ENCODE data around the gene SCN4A. TPM values are rescaled to one million over a fixed set of nuclear protein-coding genes. Genes with fewer than 3 reads are reported as not detected.
"Not testable (repeated sequence)": the region's sequence is repeated elsewhere in the genome, so short reads cannot be mapped to it uniquely, and the experiment has no call there.

SCN4A gene
- total RNA-seq, 1 donor from 2014 or later = 0.43 TPM

GRCh38 chr17:64008346-64008745 is 35.6 kb upstream of the SCN4A start:
- Histone ChIP-seq H3K9ac (ENCODE audit: low read length) (no peak overlapping the region), H3K4me3 (ENCODE audit: insufficient read depth, low read depth, low read length) (no peak overlapping the region), H3K4me2 (ENCODE audit: low read length) (no peak overlapping the region), H3K79me2 (ENCODE audit: insufficient read depth, low read length) (no peaks in the 10 kb centered on the region), H3K4me1 (ENCODE audit: insufficient read depth, low read length) (peaks cover 6% of the 10 kb centered on the region), H2AFZ (ENCODE audit: low read depth, low read length) (no peak overlapping the region), H3K9me3 (ENCODE audit: insufficient read depth, low read depth, low read length) (no peaks in the 10 kb centered on the region), H3K36me3 (ENCODE audit: insufficient read depth, low read length) (no peaks in the 10 kb centered on the region), H3K27ac (ENCODE audit: low read depth, low read length) (no peak overlapping the region), H4K20me1 (ENCODE audit: insufficient read depth, low read length) (no peaks in the 10 kb centered on the region), H3K27me3 (ENCODE audit: insufficient read depth, low read length) (no peaks in the 10 kb centered on the region)
- Mint-ChIP-seq H3K4me1 (ENCODE audit: low read depth, unreplicated experiment) (peaks cover 9% of the 10 kb centered on the region), H3K36me3 (ENCODE audit: low read depth, unreplicated experiment) (no peaks in the 10 kb centered on the region), H3K9me3 (ENCODE audit: unreplicated experiment) (no peaks in the 10 kb centered on the region), H3K27me3 (ENCODE audit: low read depth, unreplicated experiment) (peaks cover 17% of the 10 kb centered on the region), H3K27ac (ENCODE audit: unreplicated experiment) (no peak overlapping the region), H3K4me3 (ENCODE audit: unreplicated experiment) (no peak overlapping the region)
- TF ChIP-seq CTCF (IDR thresholded peaks at IDR 0.05; ENCODE audit: insufficient read depth, low read depth, low read length) = no peak
- DNase-seq (ENCODE audit: low read depth) (no peak), FAIRE-seq (no peak)

DNA sequence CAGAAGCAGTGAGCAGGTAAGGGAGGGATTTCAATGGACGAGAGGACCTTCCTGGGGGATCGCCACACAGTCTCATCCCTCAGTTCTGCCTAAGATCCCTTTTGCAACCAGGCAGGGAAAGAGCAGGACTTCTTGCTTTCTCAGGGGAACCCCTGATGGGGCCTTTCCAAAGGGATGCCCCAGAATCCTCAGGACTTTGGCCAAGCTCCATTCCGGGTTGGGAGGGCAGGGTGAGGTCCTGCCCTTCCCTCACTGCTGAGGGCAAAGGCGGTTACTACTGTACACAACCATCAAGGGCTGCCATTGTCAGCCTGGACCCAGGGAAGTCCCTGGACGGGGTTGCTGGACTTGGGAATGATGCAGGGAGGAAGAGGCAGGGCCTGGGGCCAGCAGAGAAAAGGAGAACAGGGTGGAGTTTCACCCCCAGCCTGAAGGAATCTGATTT is 35.1 kb upstream of the SCN4A start:
- peaks cover 20% of the 10 kb centered on the region for H3K27me3 Mint-ChIP-seq (ENCODE audit: low read depth, unreplicated experiment)
- H3K36me3 Mint-ChIP-seq (ENCODE audit: low read depth, unreplicated experiment) = no peaks in the 10 kb centered on the region
- DNase-seq (ENCODE audit: low read depth) = no peak
- no peaks in the 10 kb centered on the region for H3K9me3 Mint-ChIP-seq (ENCODE audit: unreplicated experiment)
- H3K27ac ChIP-seq (ENCODE audit: low read depth, low read length) = no peak overlapping the region
- no peak overlapping the region for H2AFZ ChIP-seq (ENCODE audit: low read depth, low read length)
- H3K4me3 ChIP-seq (ENCODE audit: insufficient read depth, low read depth, low read length) = no peak overlapping the region
- H3K27me3 ChIP-seq (ENCODE audit: insufficient read depth, low read length) = no peaks in the 10 kb centered on the region
- H3K9me3 ChIP-seq (ENCODE audit: insufficient read depth, low read depth, low read length) = no peaks in the 10 kb centered on the region
- no peak for FAIRE-seq
- peaks cover 9% of the 10 kb centered on the region for H3K4me1 Mint-ChIP-seq (ENCODE audit: low read depth, unreplicated experiment)
- no peak overlapping the region for H3K27ac Mint-ChIP-seq (ENCODE audit: unreplicated experiment)
- H3K36me3 ChIP-seq (ENCODE audit: insufficient read depth, low read length) = no peaks in the 10 kb centered on the region
- H3K9ac ChIP-seq (ENCODE audit: low read length) = no peak overlapping the region
- H4K20me1 ChIP-seq (ENCODE audit: insufficient read depth, low read length) = no peaks in the 10 kb centered on the region
- no peak overlapping the region for H3K4me2 ChIP-seq (ENCODE audit: low read length)
- H3K4me3 Mint-ChIP-seq (ENCODE audit: unreplicated experiment) = no peak overlapping the region
- H3K79me2 ChIP-seq (ENCODE audit: insufficient read depth, low read length) = no peaks in the 10 kb centered on the region
- TF ChIP-seq EZH2 (IDR thresholded peaks at IDR 0.05; ENCODE audit: insufficient read depth, low read length) (no peak), CTCF (IDR thresholded peaks at IDR 0.05; ENCODE audit: insufficient read depth, low read depth, low read length) (no peak)
- H3K4me1 ChIP-seq (ENCODE audit: insufficient read depth, low read length) = peaks cover 6% of the 10 kb centered on the region

DNA sequence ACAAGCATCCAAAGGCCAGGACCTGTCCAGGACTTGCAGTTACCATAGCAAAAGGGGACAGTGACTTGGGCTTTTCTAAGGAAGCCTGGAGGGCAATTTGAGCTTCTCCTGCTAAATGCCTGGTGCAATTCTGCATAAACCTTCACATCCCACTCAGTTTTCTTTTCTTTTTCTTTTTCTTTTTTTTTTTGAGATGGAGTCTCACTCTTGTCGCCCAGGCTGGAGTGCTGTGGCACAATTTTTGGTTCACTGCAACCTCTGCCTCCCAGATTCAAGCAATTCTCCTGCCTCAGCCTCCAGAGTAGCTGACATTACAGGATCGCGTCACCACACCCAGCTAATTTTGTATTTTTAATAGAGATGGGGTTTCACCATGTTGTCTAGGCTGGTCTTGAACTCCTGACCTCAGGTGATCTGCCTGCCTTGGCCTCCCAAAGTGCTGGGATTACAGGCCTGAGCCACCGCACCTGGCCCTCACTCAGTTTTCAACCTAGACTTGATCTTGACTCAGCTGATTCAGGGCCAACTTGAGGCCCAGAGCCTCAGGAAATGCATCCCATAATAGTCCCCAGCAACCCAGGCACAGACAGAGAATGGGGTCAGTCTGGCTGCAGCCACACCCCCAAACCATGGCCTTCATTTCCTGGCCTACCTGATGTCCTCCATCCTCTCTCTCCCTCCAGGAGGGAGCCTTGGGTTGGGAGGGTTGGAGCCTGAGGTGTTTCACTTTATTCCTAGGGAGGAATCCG is 34.5 kb upstream of the SCN4A start:
- not testable (repeated sequence) for H3K9ac ChIP-seq (ENCODE audit: low read length); H3K27ac Mint-ChIP-seq (ENCODE audit: unreplicated experiment); DNase-seq (ENCODE audit: low read depth); H4K20me1 ChIP-seq (ENCODE audit: insufficient read depth, low read length); H3K36me3 ChIP-seq (ENCODE audit: insufficient read depth, low read length); FAIRE-seq; H2AFZ ChIP-seq (ENCODE audit: low read depth, low read length); H3K9me3 Mint-ChIP-seq (ENCODE audit: unreplicated experiment); H3K9me3 ChIP-seq (ENCODE audit: insufficient read depth, low read depth, low read length); H3K4me1 ChIP-seq (ENCODE audit: insufficient read depth, low read length); H3K4me1 Mint-ChIP-seq (ENCODE audit: low read depth, unreplicated experiment); H3K4me2 ChIP-seq (ENCODE audit: low read length); H3K4me3 ChIP-seq (ENCODE audit: insufficient read depth, low read depth, low read length); H3K36me3 Mint-ChIP-seq (ENCODE audit: low read depth, unreplicated experiment); H3K79me2 ChIP-seq (ENCODE audit: insufficient read depth, low read length); H3K27ac ChIP-seq (ENCODE audit: low read depth, low read length); H3K4me3 Mint-ChIP-seq (ENCODE audit: unreplicated experiment); H3K27me3 ChIP-seq (ENCODE audit: insufficient read depth, low read length)
- H3K27me3 Mint-ChIP-seq (ENCODE audit: low read depth, unreplicated experiment) = peaks cover 20% of the 10 kb centered on the region

Data from astrocyte (in vitro differentiated cells and primary cell).